GM19023 (cell line): ENCODE data around the gene ADCY10.
"Not testable (repeated sequence)": the region's sequence is repeated elsewhere in the genome, so short reads cannot be mapped to it uniquely, and the experiment has no call there.

Source experiments
- ATAC-seq: cut with Tn5 transposase; IDR thresholded peaks from one replicate; pipeline ENCODE4 v1.9.1; 2021; ENCODE audit warnings: mild to moderate bottlenecking, moderate library complexity; ENCODE audit not compliant: unreplicated experiment

ADCY10 gene

GRCh38 chr1:167913895-167914496, at the start of gene ADCY10:
Gene ADCY10, minus strand, starts transcription at chr1:167914134. Its CDS starts 8,994 bp downstream, at chr1:167905140.
- no peak for ATAC-seq

GRCh38 chr1:167957710-167958109, 43.8 kb upstream of the ADCY10 start:
- no peak for ATAC-seq

GRCh38 chr1:167955915-167956314, 42.0 kb upstream of the ADCY10 start:
- no peak for ATAC-seq

- ATAC-seq = no peak
These were observed 36.6 kb upstream of the ADCY10 start for GRCh38 chr1:167950569-167950968.

GRCh38 chr1:167949785-167950184, 35.9 kb upstream of the ADCY10 start:
- ATAC-seq = no peak

- no peak for ATAC-seq
These were observed 33.8 kb upstream of the ADCY10 start for GRCh38 chr1:167947733-167948132.

- ATAC-seq = no peak
These were observed 29.6 kb upstream of the ADCY10 start for GRCh38 chr1:167943541-167943940.

GRCh38 chr1:167940264-167940663, 26.3 kb upstream of the ADCY10 start:
- ATAC-seq = no peak

GRCh38 chr1:167938080-167938636, 24.2 kb upstream of the ADCY10 start:
- no peak for ATAC-seq

GRCh38 chr1:167937709-167938010, 23.7 kb upstream of the ADCY10 start:
- no peak for ATAC-seq

- ATAC-seq = peak; percentile 13
These were observed 23.2 kb upstream of the ADCY10 start, which contains the start of gene MPC2 for GRCh38 chr1:167936930-167937708. Gene MPC2, minus strand, starts transcription at chr1:167937072. Its CDS starts 1,231 bp downstream, at chr1:167935841.

- ATAC-seq = peak; percentile 78
These were observed 22.4 kb upstream of the ADCY10 start, which contains the start of gene DCAF6 for GRCh38 chr1:167936068-167936929. Gene DCAF6, plus strand, starts transcription at chr1:167936683. Its CDS starts 229 bp downstream, at chr1:167936912.

- peak; percentile 5 for ATAC-seq
These were observed 21.5 kb upstream of the ADCY10 start for GRCh38 chr1:167935216-167936067.

- ATAC-seq = no peak
These were observed 20.7 kb upstream of the ADCY10 start for GRCh38 chr1:167934426-167935215.

- no peak for ATAC-seq
These were observed 19.9 kb upstream of the ADCY10 start for GRCh38 chr1:167933788-167934187.

- no peak for ATAC-seq
These were observed 15.8 kb upstream of the ADCY10 start for GRCh38 chr1:167929725-167930124.

- ATAC-seq = not testable (repeated sequence)
These were observed 15.0 kb upstream of the ADCY10 start for GRCh38 chr1:167928919-167929318.

GRCh38 chr1:167928457-167928852, 14.5 kb upstream of the ADCY10 start:
- no peak for ATAC-seq

GRCh38 chr1:167927046-167927754, 13.3 kb upstream of the ADCY10 start:
- ATAC-seq = no peak
